Calu3 (cell line): ENCODE data around the gene MAGI1. TPM values are rescaled to one million over a fixed set of nuclear protein-coding genes. Genes with fewer than 3 reads are reported as not detected.

Experiments
- BruUV-seq: library from RNA; stranded (reverse); fragments of 400-500 nt; replicated peaks from 2 replicates; lab custom pipeline; 2021; lab: Mats Ljungman, UMichigan
- CTCF ChIA-PET: fragments of 300-600 bp; sonication (Branson Sonifier 250); formaldehyde crosslinking; loops from one replicate; lab custom pipeline; 2022; ENCODE audit warnings: antibody characterized with exemption; lab: Charles Lee
- DNase-seq: peaks from one replicate; pipeline ENCODE4 v3.0.0; 2022
- H3K27ac Mint-ChIP-seq: one replicate; pipeline ENCODE4 v1.8.0; 2022; ENCODE audit warnings: mixed read lengths; ENCODE audit not compliant: unreplicated experiment
- H3K27me3 Mint-ChIP-seq: one replicate; pipeline ENCODE4 v1.8.0; 2022; ENCODE audit warnings: mixed read lengths; ENCODE audit not compliant: unreplicated experiment
- H3K36me3 Mint-ChIP-seq: one replicate; pipeline ENCODE4 v1.8.0; 2022; ENCODE audit warnings: mild to moderate bottlenecking, moderate library complexity, mixed read lengths; ENCODE audit not compliant: insufficient read depth, unreplicated experiment
- H3K4me1 Mint-ChIP-seq: one replicate; pipeline ENCODE4 v1.8.0; 2022; ENCODE audit warnings: mild to moderate bottlenecking, low read depth, mixed read lengths; ENCODE audit not compliant: unreplicated experiment
- H3K4me3 Mint-ChIP-seq: one replicate; pipeline ENCODE4 v1.8.0; 2022; ENCODE audit warnings: mild to moderate bottlenecking, low read depth, moderate library complexity, mixed read lengths; ENCODE audit not compliant: unreplicated experiment
- H3K9me3 Mint-ChIP-seq: one replicate; pipeline ENCODE4 v1.8.0; 2022; ENCODE audit warnings: low read depth, mixed read lengths; ENCODE audit not compliant: unreplicated experiment
- CTCF ChIP-seq: fragments of 200-600 bp; IDR thresholded peaks from one replicate; pipeline ENCODE4 v1.8.0; 2022; ENCODE audit warnings: antibody characterized with exemption; ENCODE audit not compliant: unreplicated experiment
- intact Hi-C: fragments of 100-400 bp; cut with micrococcal nuclease; formaldehyde crosslinking; loops from one replicate; pipeline ENCODE4 v1.10.0; 2022; ENCODE audit not compliant: unreplicated experiment
- total RNA-seq: library from RNA; stranded (reverse); gene quantifications from 2 replicates; pipeline ENCODE4 v1.2.3, GENCODE V29; 2022

Gene MAGI1
- total RNA-seq, 1 experiment from 2014 or later: 76.4 TPM

GRCh38 chr3:65828706-65829105 lies 210.0 kb downstream of the MAGI1 start:
- BruUV-seq: no TSS peak
- H3K4me1 Mint-ChIP-seq: peaks cover 9% of the 10 kb centered on the region
- H3K27ac Mint-ChIP-seq: no peak overlapping the region
- CTCF ChIA-PET: no interaction called here
- H3K4me3 Mint-ChIP-seq: no peak overlapping the region
- H3K36me3 Mint-ChIP-seq: no peaks in the 10 kb centered on the region
- intact Hi-C loops: no loop called here
- H3K27me3 Mint-ChIP-seq: no peaks in the 10 kb centered on the region
- no peaks in the 10 kb centered on the region for H3K9me3 Mint-ChIP-seq
- DNase-seq: no peak
- TF ChIP-seq CTCF: no peak

GRCh38 chr3:65827076-65827475 lies 211.6 kb downstream of the MAGI1 start:
- no peak for TF ChIP-seq CTCF
- intact Hi-C loops: no loop called here
- CTCF ChIA-PET: no interaction called here
- Mint-ChIP-seq H3K36me3 (no peaks in the 10 kb centered on the region), H3K27ac (no peak overlapping the region), H3K4me1 (peaks cover 2% of the 10 kb centered on the region), H3K4me3 (no peak overlapping the region), H3K27me3 (no peaks in the 10 kb centered on the region), H3K9me3 (peaks cover 4% of the 10 kb centered on the region)
- no TSS peak for BruUV-seq
- no peak for DNase-seq

GRCh38 chr3:65824166-65824565 lies 214.6 kb downstream of the MAGI1 start:
- no peaks in the 10 kb centered on the region for H3K36me3 Mint-ChIP-seq
- H3K4me1 Mint-ChIP-seq: peaks cover 19% of the 10 kb centered on the region
- no peak overlapping the region for H3K4me3 Mint-ChIP-seq
- peaks cover 7% of the 10 kb centered on the region for H3K9me3 Mint-ChIP-seq
- CTCF ChIA-PET: no interaction called here
- no peak for DNase-seq
- H3K27ac Mint-ChIP-seq: no peak overlapping the region
- no TSS peak for BruUV-seq
- no peaks in the 10 kb centered on the region for H3K27me3 Mint-ChIP-seq
- no peak for TF ChIP-seq CTCF
- intact Hi-C loops: no loop called here

- TF ChIP-seq CTCF: no peak
- Mint-ChIP-seq H3K36me3 (no peaks in the 10 kb centered on the region), H3K9me3 (peaks cover 7% of the 10 kb centered on the region), H3K27ac (no peak overlapping the region), H3K27me3 (no peaks in the 10 kb centered on the region), H3K4me1 (peaks cover 29% of the 10 kb centered on the region), H3K4me3 (no peak overlapping the region)
- CTCF ChIA-PET: no interaction called here
- intact Hi-C loops: no loop called here
- no TSS peak for BruUV-seq
- DNase-seq: no peak
Measured at GRCh38 chr3:65820600-65820999, 218.1 kb downstream of the MAGI1 start.
